Measurements from ENCODE around the gene BICD1. TPM values are rescaled to one million over a fixed set of nuclear protein-coding genes. Genes with fewer than 3 reads are reported as not detected.

Gene BICD1
- total RNA-seq, 6 experiments from 2014 or later = 24.5 to 36.6 (median 32.4) TPM

- Mint-ChIP-seq H3K27me3 (ENCODE audit: insufficient read depth) (peaks cover 3% of the 10 kb centered on the region), H3K4me1 (ENCODE audit: low read depth) (peaks cover 22% of the 10 kb centered on the region), H3K4me3 (no peak overlapping the region), H3K27ac (no peak overlapping the region), H3K36me3 (ENCODE audit: low read depth) (0 out of 2 replicates have a peak, but pooled peaks cover 6% of the 10 kb centered on the region), H3K9me3 (no peaks in the 10 kb centered on the region)
- no peak for DNase-seq
- TF ChIP-seq CTCF (IDR thresholded peaks at IDR 0.05) = no peak
Observed at GRCh38 chr12:32136404-32136803, 29.8 kb downstream of the BICD1 start.

- H3K36me3 Mint-ChIP-seq (ENCODE audit: low read depth) = no peaks in the 10 kb centered on the region
- no peak overlapping the region for H3K4me3 Mint-ChIP-seq
- H3K4me1 Mint-ChIP-seq (ENCODE audit: low read depth) = peaks cover 7% of the 10 kb centered on the region
- TF ChIP-seq CTCF (IDR thresholded peaks at IDR 0.05) = no peak
- H3K9me3 Mint-ChIP-seq = no peaks in the 10 kb centered on the region
- H3K27ac Mint-ChIP-seq = peak overlapping the region; percentile 25; the same call in 1 of the 2 replicates
- peaks cover 3% of the 10 kb centered on the region for H3K27me3 Mint-ChIP-seq (ENCODE audit: insufficient read depth)
- DNase-seq = no peak
Observed at GRCh38 chr12:32139064-32139421, 32.4 kb downstream of the BICD1 start.

- DNase-seq = no peak
- Mint-ChIP-seq H3K27me3 (ENCODE audit: insufficient read depth) (peaks cover 3% of the 10 kb centered on the region; the same call in 1 of the 2 replicates), H3K27ac (no peak overlapping the region), H3K4me1 (ENCODE audit: low read depth) (no peaks in the 10 kb centered on the region), H3K4me3 (no peak overlapping the region), H3K9me3 (no peaks in the 10 kb centered on the region), H3K36me3 (ENCODE audit: low read depth) (no peaks in the 10 kb centered on the region)
- no peak for TF ChIP-seq CTCF (IDR thresholded peaks at IDR 0.05)
Observed at GRCh38 chr12:32140877-32141276, 34.2 kb downstream of the BICD1 start.

GRCh38 chr12:32145096-32145495 lies 38.4 kb downstream of the BICD1 start:
- H3K27me3 Mint-ChIP-seq (ENCODE audit: insufficient read depth) = no peaks in the 10 kb centered on the region
- peaks cover 6% of the 10 kb centered on the region; the same call in 1 of the 2 replicates for H3K36me3 Mint-ChIP-seq (ENCODE audit: low read depth)
- no peaks in the 10 kb centered on the region for H3K9me3 Mint-ChIP-seq
- no peak for DNase-seq
- no peak for TF ChIP-seq CTCF (IDR thresholded peaks at IDR 0.05)
- no peak overlapping the region for H3K4me3 Mint-ChIP-seq
- no peak overlapping the region for H3K27ac Mint-ChIP-seq
- H3K4me1 Mint-ChIP-seq (ENCODE audit: low read depth) = peaks cover 7% of the 10 kb centered on the region

- H3K27me3 Mint-ChIP-seq (ENCODE audit: insufficient read depth) = no peaks in the 10 kb centered on the region
- peaks cover 11% of the 10 kb centered on the region; the same call in 1 of the 2 replicates for H3K36me3 Mint-ChIP-seq (ENCODE audit: low read depth)
- no peaks in the 10 kb centered on the region for H3K9me3 Mint-ChIP-seq
- H3K27ac Mint-ChIP-seq = no peak overlapping the region
- H3K4me1 Mint-ChIP-seq (ENCODE audit: low read depth) = peaks cover 10% of the 10 kb centered on the region
- no peak for TF ChIP-seq CTCF (IDR thresholded peaks at IDR 0.05)
- no peak overlapping the region for H3K4me3 Mint-ChIP-seq
- no peak for DNase-seq
Observed at GRCh38 chr12:32146074-32146873, 39.6 kb downstream of the BICD1 start.
